Astrocyte of the hippocampus (primary cell): ENCODE results near the gene TEX53.

Experiments
- DNase-seq: peaks from one replicate; pipeline ENCODE4 v3.0.0; 2011; ENCODE audit warnings: low read depth, low spot score

TEX53 gene

GRCh38 chr9:114606597-114607207 lies 50.9 kb downstream of the TEX53 start:
- peak; percentile 66 for DNase-seq
